ENCODE data around the gene SGTA. TPM values are rescaled to one million over a fixed set of nuclear protein-coding genes. Genes with fewer than 3 reads are reported as not detected.
A peak's percentile ranks its signal among the peaks of the same experiment; 100 is the strongest.

SGTA gene
- total RNA-seq, 1 experiment from 2014 or later = 122 TPM

GRCh38 chr19:2755811-2756210 lies 27.3 kb downstream of the SGTA start:
- no peak for DNase-seq (ENCODE audit: low spot score)

DNA sequence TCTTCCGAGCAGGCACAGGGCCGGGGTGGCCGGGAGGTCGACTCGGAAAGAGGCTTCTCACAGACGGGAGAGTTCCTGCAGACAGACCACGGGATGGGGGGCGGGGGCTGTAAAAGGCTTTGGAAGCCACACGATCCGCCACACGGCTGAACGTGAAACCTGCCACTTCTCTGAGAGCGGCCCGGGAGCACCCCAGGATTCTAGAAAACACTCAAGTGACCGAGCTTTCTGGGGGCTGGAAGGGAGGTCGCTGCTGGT lies 27.7 kb downstream of the SGTA start:
- no peak for DNase-seq (ENCODE audit: low spot score)

- no peak for DNase-seq (ENCODE audit: low spot score)
These were observed 28.2 kb downstream of the SGTA start for GRCh38 chr19:2754659-2755447.

- no peak for DNase-seq (ENCODE audit: low spot score)
These were observed 31.6 kb downstream of the SGTA start for GRCh38 chr19:2751438-2751830.

GRCh38 chr19:2750808-2751437 lies 32.1 kb downstream of the SGTA start:
- DNase-seq (ENCODE audit: low spot score) = no peak

DNA sequence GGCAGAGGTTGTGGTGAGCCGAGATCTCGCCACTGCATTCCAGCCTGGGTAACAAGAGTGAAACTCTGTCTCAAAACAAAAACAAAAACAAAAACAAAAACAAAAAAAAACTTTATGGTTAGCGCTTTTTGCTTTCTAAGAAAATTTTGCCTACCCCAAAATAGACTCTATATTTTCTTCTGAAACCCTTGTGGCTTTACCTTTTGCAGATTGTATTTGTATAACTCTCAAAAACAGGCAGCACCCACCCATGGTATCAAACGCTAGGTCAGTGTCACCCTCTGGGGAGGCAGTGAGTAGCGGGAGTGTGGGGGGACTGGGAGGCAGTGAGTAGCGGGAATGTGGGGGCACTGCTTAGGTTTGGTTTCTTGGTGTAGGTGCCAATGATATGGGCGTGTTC lies 35.7 kb downstream of the SGTA start:
- DNase-seq (ENCODE audit: low spot score) = no peak

GRCh38 chr19:2744113-2744512 lies 39.0 kb downstream of the SGTA start:
- DNase-seq (ENCODE audit: low spot score) = no peak

GRCh38 chr19:2743099-2743498 lies 40.0 kb downstream of the SGTA start:
- DNase-seq (ENCODE audit: low spot score) = no peak

DNA sequence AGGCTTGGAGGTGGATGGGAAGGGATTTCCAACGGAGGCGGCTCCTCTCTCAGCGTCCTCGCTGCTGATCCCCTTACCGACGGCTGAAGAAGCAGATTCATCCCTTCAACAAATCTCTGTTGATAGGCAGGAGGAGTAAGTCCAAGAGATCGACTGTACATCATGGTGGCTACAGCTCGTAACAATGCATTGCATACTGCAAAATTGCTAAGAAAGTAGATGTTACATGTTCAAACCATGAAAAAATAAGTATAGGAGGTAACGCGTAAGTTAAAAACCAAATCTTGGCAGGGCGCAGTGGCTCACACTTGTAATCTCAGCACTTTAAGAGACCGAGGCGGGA lies 42.8 kb downstream of the SGTA start:
- DNase-seq (ENCODE audit: low spot score) = no peak

DNA sequence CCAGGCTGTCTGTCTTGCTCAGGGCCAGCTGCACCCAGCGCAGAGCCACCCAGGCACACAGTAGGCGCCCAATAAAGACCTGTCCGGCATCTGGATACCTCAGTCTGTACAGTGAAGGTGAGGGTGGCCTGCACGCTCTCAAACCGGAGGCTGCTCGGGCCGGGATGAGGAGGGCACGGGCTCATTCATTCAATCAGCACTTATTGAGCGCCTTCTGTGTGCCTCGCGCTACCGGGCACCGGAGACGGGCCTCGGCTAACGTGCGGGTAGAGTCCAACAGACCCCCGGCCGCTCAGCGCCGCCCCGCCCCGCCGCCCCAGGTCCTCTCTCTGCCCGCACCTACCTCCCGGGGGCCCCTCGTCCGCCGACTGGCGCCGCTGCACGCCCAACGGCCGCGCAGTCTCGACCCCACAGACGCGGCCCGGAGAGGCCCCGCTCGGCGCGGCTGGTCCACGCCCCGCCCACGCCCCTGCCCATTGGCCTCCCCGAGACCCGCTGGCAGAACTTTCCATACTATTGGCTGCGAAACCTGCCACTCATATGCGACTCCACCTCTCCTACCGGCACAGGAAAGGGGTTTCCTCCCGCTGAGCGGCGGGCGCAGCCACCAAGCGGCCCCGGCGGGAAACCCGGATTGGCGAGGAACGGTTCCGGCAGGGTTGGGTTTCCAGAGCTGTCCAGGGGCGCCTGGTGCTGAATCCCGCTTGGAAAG lies 43.3 kb downstream of the SGTA start, which contains the start of gene SLC39A3:
TSS of gene SLC39A3 (minus strand) at position 416 of the 712 bp plus-strand sequence. CDS start 2,760 bp downstream, outside the sequence.
- DNase-seq (ENCODE audit: low spot score) = peak; percentile 94

GRCh38 chr19:2736550-2737190 lies 46.4 kb downstream of the SGTA start:
- DNase-seq (ENCODE audit: low spot score) = no peak

GRCh38 chr19:2735374-2735773 lies 47.7 kb downstream of the SGTA start:
- no peak for DNase-seq (ENCODE audit: low spot score)

- no peak for DNase-seq (ENCODE audit: low spot score)
These were observed 48.3 kb downstream of the SGTA start for GRCh38 chr19:2734589-2735288.

DNA sequence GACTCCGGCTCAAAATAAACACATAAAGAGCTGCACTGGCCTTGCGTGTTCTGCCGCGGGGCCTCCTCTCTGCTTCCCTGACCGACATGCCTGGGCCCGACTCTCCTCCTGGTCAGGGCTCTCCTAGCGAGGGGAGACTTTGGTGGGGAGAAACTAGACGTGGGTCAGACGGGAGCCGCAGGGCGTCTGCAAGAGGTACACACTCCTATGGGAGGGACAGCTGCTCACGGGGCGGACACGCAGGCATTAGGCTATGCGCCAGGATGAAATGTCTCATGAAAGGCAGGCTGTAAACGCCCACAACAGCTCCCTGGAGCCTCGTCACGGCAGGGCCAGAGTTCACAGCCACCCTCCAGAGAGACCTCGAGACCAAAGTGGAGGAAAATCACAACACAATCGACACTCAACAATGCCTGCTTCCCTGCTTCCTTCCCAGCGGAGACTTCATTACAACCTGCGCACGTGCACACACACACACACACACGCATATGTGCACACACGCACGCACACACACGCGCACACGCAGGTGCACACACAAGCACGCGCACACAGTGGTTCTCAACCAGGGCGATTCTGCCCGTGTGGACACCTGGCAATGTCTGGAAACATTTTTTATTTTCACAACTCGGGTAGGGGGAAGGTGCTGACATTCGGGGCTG lies 49.0 kb downstream of the SGTA start:
- no peak for DNase-seq (ENCODE audit: low spot score)

- no peak for DNase-seq (ENCODE audit: low spot score)
These were observed 50.2 kb downstream of the SGTA start for GRCh38 chr19:2732883-2733282.

GRCh38 chr19:2732157-2732725 lies 50.8 kb downstream of the SGTA start:
- no peak for DNase-seq (ENCODE audit: low spot score)

DNA sequence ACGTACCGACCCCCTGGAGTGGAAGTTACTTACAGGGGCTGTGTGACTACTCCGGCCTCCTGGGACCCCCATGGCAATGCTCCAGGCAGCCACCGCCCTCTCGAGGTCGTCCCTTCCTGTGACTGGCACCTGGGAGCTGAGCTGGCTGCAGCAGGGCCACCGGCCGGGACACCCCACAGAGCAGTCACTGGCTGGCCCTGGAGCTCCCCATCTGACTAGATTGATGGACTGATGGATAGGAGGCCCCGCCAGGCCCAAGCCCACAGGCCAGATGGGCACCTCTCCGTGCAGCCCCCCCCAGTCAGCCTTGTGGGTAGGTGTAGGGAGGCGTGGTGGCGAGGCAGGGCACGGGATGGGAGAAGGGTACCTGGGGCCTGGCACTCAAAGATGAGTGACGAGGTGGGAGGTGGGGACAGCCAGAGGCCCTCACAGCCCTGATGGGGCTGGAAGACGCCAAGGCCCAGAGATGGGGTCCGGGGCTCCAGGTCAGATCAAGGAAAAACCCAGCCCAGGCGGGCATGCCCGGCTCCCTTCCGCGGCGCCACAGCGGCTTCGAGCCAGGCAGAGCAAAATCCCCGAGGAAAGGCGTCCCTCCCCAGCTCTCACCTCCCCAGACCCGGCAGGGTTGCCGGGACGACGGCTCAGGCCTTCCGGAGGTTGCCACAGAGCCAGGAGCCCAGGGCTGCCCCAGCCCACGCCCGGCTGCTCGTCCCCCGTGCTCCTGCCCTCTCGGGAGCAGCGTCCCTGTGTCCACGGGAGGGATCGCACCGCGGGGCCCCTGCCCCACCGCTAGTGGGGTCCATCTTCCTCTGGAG lies 51.7 kb downstream of the SGTA start:
- no peak for DNase-seq (ENCODE audit: low spot score)

DNA sequence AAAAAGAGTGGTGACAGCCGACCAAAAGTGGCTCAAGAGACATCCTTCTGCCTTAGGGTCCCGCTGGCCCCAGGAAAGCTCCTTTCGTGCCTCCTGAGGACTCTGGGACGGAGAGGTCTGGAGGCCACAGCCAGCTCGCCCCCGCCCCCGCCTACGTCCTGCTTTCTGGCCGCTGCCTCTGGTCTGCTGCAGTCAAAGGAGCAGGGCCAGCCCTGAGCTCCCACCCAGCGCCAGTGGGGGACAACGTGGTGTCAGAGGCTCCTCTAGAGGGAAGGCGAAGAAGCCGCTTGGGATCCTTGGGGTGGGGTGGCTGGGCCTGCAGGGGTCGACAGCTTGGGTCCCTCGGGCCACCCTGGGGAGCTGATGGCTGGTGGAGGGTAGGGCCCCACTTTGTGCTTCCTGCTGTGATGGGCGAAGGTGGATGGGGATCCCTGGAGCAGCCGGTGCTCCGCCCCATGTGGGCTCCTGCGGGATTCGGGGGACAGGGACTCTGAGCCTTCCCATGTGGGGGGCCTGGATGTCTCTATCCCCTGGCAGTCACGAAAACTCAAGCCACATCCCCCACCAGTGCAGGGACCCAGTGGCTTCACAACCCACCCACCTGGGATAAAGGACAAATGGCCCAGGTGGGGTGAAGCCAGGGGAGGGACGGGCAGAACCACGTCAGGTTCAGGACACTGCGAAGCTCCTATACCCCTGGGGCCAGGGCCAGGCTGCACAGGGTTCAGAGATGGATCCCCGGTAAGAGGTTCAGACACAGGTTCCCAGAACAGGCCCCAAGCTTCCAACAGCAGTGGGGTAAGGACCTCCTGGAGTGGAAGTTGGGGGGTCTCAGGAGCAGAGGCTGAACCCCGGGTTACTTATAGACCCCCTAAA lies 52.9 kb downstream of the SGTA start:
- DNase-seq (ENCODE audit: low spot score) = no peak

DNA sequence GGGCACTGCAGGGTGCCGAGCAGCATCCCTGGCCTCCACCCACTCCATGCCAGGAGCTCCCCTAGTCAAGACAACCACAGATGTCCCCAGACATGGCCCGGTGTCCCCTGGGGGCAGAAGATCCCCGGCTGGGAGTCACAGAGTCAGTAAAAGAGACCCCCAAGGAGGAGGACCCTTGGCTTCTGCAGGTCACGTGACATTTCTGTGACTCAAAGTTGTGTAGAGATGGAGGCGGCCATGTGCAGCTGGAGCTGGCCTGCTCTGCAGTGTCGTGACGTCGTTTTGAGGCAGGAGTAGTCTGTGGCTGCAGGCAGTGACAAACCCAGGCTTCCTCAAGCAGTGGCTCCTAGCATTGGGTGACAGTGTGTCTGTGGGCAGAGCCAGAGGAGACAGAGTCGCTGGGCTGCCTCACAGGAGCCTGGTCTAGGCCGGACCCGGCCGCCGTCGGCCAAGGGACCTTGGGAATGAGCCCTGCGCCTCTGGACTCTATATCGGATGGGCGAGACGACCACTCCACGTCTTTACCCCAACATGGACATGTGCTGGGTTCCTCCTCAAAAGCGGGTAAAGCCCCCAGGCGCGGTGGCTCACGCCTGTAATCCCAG lies 54.2 kb downstream of the SGTA start:
- DNase-seq (ENCODE audit: low spot score) = no peak

Data from HT-29 (cell line).